NCI-H2227 (cell line): ENCODE measurements around the gene TRIM7.
"Not testable (repeated sequence)": the region's sequence is repeated elsewhere in the genome, so short reads cannot be mapped to it uniquely, and the experiment has no call there.

Experiments used
- DNase-seq: peaks from one replicate; lab custom pipeline; 2025; ENCODE audit not compliant: unreplicated experiment; lab: John Stamatoyannopoulos, UW

TRIM7 gene

GRCh38 chr5:181152406-181152805 lies 52.6 kb downstream of the TRIM7 start:
- DNase-seq: no peak

- DNase-seq: no peak
Observed at GRCh38 chr5:181151146-181151545, 53.9 kb downstream of the TRIM7 start.

GRCh38 chr5:181149806-181150733 lies 54.9 kb downstream of the TRIM7 start:
- no peak for DNase-seq

- DNase-seq: no peak
Observed at GRCh38 chr5:181149355-181149754, 55.6 kb downstream of the TRIM7 start.

- DNase-seq: not testable (repeated sequence)
Observed at GRCh38 chr5:181146927-181147636, 57.9 kb downstream of the TRIM7 start, which contains the start of gene OR2V2. TSS of gene OR2V2 (plus strand) at chr5:181147586. CDS start at chr5:181154943, 7,357 bp downstream.

- no peak for DNase-seq
Observed at GRCh38 chr5:181145133-181145532, 59.9 kb downstream of the TRIM7 start.
